GM18517 (cell line): Measurements from ENCODE around the gene MARCOL.

Experiments used
- ATAC-seq: cut with Tn5 transposase; IDR thresholded peaks from one replicate; pipeline ENCODE4 v1.9.1; 2021; ENCODE audit warnings: mild to moderate bottlenecking, moderate library complexity; ENCODE audit not compliant: unreplicated experiment

Gene MARCOL

GRCh38 chr5:148238418-148238794 is at the start of gene MARCOL:
Gene MARCOL (plus strand): TSS chr5:148238525. CDS start chr5:148238598, 73 bp downstream.
- no peak for ATAC-seq

DNA sequence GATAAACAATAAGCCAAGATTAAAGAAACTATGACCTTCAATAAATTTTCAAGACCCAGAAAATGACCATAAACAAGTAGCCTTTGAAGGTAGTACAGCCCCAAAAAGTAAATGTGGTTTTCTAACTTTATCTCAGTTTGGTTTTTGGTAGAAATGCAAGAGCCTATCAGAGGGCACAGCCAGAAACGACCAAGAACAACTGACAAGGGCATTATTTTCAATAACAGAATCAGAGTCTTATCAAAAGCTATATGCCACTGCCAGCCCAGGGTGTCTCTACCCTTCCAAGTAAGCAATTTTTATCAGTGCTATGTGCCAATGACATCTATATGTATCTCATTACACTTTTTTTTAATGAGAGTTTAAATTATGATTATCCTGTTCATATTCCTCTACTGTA is 47.3 kb upstream of the MARCOL start:
- ATAC-seq = no peak

- no peak for ATAC-seq
These were observed 45.1 kb upstream of the MARCOL start for GRCh38 chr5:148193202-148193601.

DNA sequence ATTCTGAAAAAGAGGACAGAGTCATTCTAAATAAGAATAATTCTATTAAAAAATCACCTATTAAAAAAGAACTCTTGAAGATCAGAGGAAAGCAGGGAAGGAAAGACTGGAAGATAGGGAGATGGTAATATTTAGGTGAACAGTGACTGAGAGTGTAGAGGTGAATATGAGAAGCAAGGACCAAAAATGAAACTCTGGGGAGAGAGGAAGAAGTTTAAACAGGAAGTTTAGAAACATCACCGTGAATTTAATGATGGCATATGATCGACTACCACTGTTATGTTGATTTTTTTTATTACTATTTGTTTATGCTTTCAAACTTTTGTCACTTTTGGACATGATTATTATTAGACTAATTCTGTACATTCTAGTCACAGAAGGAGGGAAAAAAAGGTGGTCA is 37.2 kb upstream of the MARCOL start:
- ATAC-seq = no peak

- no peak for ATAC-seq
These were observed 35.7 kb upstream of the MARCOL start, which contains the start of gene SPINK6 for GRCh38 chr5:148202531-148203203. Gene SPINK6 (plus strand): TSS chr5:148203042. CDS start chr5:148203097, 55 bp downstream.

- ATAC-seq = no peak
These were observed 33.1 kb upstream of the MARCOL start for GRCh38 chr5:148205044-148205806.

DNA sequence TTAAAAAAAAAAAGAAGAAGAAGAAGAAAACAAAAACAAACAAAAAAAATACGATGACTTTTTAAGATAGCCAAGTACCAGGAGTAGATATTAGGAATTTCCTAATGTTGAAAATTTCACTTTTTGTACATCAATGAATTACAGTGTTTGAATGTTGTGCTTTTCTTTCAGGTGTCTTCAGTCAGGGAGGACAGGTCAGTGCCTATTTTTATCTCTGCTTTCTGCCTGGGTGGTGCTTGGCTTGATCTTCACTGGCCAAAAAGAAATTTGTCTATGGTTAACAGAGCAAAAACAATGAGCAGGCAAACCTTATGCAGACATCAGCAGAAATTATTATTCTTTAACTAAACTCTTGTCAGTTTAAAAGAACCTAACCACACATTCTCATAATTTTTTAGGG is 32.5 kb upstream of the MARCOL start:
- no peak for ATAC-seq

- ATAC-seq = no peak
These were observed 31.7 kb upstream of the MARCOL start for GRCh38 chr5:148206620-148207019.

GRCh38 chr5:148208226-148208625 is 30.1 kb upstream of the MARCOL start:
- no peak for ATAC-seq

GRCh38 chr5:148209151-148209770 is 29.1 kb upstream of the MARCOL start:
- no peak for ATAC-seq

DNA sequence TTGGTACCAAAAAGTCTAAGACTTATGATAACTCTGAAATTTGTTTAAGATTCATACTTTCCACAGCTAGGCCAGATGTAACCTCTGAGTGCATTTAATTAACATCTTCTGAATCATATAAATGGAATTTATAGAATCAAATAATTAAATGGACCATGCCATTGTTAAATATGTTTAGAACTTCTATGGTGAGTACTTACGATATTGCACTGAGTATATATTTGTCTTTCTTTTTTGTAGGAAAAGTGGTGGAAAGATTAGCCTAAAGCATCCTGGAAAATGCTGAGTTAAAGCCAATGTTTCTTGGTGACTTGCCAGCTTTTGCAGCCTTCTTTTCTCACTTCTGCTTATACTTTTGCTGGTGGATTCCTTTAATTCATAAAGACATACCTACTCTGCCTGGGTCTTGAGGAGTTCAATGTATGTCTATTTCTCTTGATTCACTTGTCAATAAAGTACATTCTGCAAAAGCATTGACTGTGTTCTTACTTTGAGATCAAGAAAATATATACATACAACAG is 23.6 kb upstream of the MARCOL start:
- no peak for ATAC-seq

DNA sequence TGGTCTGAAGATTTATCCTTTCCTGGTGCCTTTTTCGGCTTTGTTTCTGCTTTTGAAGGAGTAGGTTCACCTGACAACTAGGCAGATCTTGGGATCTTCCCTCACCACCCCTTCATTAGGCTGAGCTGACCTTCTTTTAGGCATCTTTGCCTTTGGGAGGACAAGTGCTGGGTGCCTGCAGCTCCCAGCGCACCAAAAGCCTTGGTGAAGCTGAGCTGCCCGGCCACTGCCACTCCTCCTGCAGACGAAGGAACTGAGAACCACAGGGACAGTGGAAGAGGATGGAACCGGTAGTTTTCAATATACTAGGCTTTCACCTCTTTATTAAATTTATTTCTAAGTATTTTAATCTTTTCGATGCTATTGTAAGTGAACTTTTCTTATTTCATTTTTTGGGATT is 16.8 kb upstream of the MARCOL start:
- ATAC-seq = no peak

- no peak for ATAC-seq
These were observed 14.1 kb upstream of the MARCOL start for GRCh38 chr5:148224117-148224742.

- ATAC-seq = no peak
These were observed 9.8 kb upstream of the MARCOL start for GRCh38 chr5:148228392-148228984.

DNA sequence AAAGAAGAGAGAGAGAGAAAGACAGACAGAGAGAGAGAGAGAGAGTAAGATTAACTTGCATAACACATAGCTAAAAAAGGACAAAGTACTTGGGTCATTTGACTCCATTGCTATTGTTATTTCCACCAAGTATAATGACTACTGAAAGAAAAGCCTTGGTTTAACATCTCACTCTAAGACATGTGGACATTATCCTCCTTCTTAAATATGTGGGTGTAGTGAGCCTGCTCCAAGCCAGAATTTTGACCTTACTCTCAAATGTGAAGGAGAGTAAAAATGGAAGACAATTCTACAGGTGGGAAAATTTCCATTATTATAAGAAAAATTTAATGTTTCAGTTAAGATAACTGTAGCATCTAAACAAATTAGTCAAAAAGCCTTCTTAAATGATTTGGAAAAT is 8.5 kb upstream of the MARCOL start:
- ATAC-seq = no peak

DNA sequence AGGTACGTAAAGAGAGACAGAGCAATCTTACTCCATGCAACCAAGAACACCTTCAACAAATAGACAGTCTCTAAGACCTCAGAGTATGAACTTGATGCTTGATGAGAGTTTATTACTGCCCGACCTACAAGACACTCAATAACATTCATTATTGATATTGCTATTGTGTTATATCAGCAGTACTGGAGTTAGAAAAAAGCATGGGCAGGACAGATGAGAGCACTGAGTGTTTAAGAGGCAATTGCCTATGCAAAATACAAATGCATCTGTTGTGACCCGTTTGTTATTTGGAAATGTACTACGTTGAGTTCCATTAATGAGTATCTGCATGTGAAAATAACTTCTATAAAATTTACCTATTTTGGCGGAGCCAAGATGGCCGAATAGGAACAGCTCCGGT is 8.1 kb upstream of the MARCOL start:
- ATAC-seq = no peak

DNA sequence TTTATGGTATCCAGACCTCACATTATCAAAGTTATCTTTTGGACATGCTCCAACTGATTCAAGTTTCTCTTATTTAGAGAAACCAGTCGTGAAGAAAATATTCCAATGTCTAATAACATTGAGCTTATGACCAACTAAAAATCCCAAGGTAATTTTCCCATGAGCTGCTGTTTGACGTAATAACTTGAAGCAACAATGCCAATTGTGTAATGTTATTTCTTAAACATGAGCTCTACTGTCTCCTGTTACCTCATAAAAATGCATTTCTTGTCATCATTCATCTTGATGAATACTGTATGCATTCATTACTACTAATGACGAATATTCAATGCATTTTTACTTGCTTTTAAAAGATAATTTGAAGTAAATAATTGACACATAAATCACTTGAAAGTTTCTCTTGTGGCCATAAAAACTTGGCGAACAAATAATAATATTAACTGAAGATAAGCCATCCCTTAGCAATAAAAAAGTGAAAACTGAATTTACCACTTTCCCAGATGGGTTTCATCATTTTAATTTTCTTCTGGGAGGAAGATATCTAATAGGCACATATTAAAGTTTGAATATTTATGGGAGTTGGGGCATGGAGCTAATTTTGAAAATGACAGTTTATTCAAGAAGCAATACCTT is 424 bp upstream of the MARCOL start:
- ATAC-seq = no peak

GRCh38 chr5:148248894-148249293 is 10.6 kb downstream of the MARCOL start:
- no peak for ATAC-seq

GRCh38 chr5:148255456-148255855 is 17.1 kb downstream of the MARCOL start:
- ATAC-seq = no peak

DNA sequence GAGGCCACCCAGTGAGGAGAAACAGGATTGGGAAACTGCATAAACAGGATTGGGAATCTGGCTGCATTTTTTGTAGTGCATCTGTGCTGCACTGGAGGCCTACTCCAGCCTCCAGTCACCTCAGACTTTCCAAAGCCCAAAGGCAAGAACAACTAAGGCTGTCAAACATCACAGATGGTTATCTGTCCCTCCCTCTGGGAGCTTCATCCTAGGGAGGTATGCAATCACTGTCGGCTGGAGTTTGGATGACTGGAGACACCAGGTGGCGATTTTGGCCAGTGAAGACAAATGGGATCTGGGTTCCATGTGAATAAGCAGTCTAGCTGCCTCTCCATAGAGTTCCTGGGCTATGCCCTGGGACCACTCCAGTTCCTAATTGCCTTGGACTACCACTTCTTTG is 21.0 kb downstream of the MARCOL start:
- no peak for ATAC-seq
